ENCODE measurements around the gene C3orf20. TPM values are rescaled to one million over a fixed set of nuclear protein-coding genes. Genes with fewer than 3 reads are reported as not detected.
A peak's percentile ranks its signal among the peaks of the same experiment; 100 is the strongest.

The C3orf20 gene
- total and polyA plus RNA-seq, 2 of the 13 experiments (the other 11 are each of a cell fraction or from before 2014, with no cell fraction given), result 0.03 to 0.04 TPM

DNA sequence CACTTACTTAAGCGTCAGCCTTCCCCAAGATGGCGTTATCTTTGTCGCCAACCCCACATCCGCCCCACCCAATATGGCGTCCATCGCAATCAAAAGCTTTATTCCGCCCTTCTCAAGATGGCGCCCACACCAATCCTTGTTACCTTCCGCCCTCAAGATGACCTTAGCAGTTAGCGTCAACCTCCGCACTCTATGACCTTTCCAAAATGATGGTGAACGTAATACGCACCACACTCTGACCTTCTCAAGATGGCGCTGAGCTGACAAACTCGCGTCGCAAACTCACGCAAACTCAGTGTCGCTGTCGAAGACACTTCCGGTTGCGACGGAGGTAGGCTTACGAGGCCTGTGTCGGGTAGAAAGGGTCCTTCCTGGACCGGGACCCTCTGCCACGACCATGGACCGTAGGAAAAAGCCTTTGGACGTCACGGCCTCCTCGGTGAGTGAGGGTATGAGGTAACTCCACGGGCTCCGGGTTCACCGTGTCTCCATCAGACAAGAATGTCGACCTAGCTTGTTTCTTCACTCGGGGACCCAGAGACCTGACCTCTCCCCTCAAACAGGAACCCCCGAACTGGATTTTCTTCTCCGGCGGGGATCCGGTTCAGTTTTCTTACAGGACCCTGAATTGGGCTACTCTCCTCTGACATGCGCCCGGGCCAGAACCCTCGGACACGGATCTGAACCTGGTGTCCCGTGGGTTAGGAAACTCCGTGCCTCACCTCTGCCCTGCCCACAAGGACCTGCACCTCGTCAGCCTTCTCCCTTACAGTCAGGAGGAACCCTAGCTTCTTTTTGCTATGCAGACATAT is 23.3 kb upstream of the C3orf20 start, which contains the start of gene CCDC174 (continued):
- no peak for TF ChIP-seq EP300 (IDR thresholded peaks at IDR 0.05; ENCODE audit: low read depth in 2 of 2, low read length in 2 of 2)
- TF ChIP-seq EP300 (CRISPR knock-in tag; IDR thresholded peaks at IDR 0.05; ENCODE audit: borderline replicate concordance), result 0 out of 2 replicates have a peak, but pooled peaks have one; percentile 24
- TF ChIP-seq, protein P1, sequence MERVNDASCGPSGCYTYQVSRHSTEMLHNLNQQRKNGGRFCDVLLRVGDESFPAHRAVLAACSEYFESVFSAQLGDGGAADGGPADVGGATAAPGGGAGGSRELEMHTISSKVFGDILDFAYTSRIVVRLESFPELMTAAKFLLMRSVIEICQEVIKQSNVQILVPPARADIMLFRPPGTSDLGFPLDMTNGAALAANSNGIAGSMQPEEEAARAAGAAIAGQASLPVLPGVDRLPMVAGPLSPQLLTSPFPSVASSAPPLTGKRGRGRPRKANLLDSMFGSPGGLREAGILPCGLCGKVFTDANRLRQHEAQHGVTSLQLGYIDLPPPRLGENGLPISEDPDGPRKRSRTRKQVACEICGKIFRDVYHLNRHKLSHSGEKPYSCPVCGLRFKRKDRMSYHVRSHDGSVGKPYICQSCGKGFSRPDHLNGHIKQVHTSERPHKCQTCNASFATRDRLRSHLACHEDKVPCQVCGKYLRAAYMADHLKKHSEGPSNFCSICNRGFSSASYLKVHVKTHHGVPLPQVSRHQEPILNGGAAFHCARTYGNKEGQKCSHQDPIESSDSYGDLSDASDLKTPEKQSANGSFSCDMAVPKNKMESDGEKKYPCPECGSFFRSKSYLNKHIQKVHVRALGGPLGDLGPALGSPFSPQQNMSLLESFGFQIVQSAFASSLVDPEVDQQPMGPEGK (CRISPR knock-in tag; IDR thresholded peaks at IDR 0.05), result no peak
- peak; percentile 11; the same call in 1 of the 2 replicates for TF ChIP-seq ZNF670 (CRISPR knock-in tag; IDR thresholded peaks at IDR 0.05; ENCODE audit: borderline replicate concordance)
- TF ChIP-seq ZNF674 (CRISPR knock-in tag; IDR thresholded peaks at IDR 0.05; ENCODE audit: low read depth), result no peak
- no peak for TF ChIP-seq ZNF615 (CRISPR knock-in tag; IDR thresholded peaks at IDR 0.05; ENCODE audit: borderline replicate concordance)
- TF ChIP-seq, protein P2, sequence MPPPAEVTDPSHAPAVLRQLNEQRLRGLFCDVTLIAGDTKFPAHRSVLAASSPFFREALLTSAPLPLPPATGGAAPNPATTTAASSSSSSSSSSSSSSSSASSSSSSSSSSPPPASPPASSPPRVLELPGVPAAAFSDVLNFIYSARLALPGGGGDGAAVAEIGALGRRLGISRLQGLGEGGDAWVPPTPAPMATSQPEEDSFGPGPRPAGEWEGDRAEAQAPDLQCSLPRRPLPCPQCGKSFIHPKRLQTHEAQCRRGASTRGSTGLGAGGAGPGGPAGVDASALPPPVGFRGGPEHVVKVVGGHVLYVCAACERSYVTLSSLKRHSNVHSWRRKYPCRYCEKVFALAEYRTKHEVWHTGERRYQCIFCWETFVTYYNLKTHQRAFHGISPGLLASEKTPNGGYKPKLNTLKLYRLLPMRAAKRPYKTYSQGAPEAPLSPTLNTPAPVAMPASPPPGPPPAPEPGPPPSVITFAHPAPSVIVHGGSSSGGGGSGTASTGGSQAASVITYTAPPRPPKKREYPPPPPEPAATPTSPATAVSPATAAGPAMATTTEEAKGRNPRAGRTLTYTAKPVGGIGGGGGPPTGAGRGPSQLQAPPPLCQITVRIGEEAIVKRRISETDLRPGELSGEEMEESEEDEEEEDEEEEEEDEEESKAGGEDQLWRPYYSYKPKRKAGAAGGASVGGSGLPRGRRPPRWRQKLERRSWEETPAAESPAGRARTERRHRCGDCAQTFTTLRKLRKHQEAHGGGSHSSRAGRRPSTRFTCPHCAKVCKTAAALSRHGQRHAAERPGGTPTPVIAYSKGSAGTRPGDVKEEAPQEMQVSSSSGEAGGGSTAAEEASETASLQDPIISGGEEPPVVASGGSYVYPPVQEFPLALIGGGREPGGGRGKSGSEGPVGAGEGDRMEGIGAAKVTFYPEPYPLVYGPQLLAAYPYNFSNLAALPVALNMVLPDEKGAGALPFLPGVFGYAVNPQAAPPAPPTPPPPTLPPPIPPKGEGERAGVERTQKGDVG (CRISPR knock-in tag; IDR thresholded peaks at IDR 0.05; ENCODE audit: borderline replicate concordance), result no peak
- TF ChIP-seq, protein P3, sequence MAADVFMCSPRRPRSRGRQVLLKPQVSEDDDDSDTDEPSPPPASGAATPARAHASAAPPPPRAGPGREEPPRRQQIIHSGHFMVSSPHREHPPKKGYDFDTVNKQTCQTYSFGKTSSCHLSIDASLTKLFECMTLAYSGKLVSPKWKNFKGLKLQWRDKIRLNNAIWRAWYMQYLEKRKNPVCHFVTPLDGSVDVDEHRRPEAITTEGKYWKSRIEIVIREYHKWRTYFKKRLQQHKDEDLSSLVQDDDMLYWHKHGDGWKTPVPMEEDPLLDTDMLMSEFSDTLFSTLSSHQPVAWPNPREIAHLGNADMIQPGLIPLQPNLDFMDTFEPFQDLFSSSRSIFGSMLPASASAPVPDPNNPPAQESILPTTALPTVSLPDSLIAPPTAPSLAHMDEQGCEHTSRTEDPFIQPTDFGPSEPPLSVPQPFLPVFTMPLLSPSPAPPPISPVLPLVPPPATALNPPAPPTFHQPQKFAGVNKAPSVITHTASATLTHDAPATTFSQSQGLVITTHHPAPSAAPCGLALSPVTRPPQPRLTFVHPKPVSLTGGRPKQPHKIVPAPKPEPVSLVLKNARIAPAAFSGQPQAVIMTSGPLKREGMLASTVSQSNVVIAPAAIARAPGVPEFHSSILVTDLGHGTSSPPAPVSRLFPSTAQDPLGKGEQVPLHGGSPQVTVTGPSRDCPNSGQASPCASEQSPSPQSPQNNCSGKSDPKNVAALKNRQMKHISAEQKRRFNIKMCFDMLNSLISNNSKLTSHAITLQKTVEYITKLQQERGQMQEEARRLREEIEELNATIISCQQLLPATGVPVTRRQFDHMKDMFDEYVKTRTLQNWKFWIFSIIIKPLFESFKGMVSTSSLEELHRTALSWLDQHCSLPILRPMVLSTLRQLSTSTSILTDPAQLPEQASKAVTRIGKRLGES (CRISPR knock-in tag; IDR thresholded peaks at IDR 0.05; ENCODE audit: borderline replicate concordance), result no peak
- TF ChIP-seq NAIF1 (CRISPR knock-in tag; IDR thresholded peaks at IDR 0.05; ENCODE audit: borderline replicate concordance), result no peak
- TF ChIP-seq, protein P4, sequence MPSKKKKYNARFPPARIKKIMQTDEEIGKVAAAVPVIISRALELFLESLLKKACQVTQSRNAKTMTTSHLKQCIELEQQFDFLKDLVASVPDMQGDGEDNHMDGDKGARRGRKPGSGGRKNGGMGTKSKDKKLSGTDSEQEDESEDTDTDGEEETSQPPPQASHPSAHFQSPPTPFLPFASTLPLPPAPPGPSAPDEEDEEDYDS (CRISPR knock-in tag; IDR thresholded peaks at IDR 0.05), result peak; percentile 82
- no peak for TF ChIP-seq PPARG (CRISPR knock-in tag; conservative IDR thresholded peaks at IDR 0.05)
- TF ChIP-seq ZNF75D (CRISPR knock-in tag; IDR thresholded peaks at IDR 0.05; ENCODE audit: borderline replicate concordance), result no peak
- no peak for TF ChIP-seq ZNF572 (CRISPR knock-in tag; IDR thresholded peaks at IDR 0.05)
- TF ChIP-seq ZKSCAN5 (CRISPR knock-in tag; IDR thresholded peaks at IDR 0.05), result no peak
- TF ChIP-seq HNRNPL (IDR thresholded peaks at IDR 0.05; ENCODE audit: low read depth, low read length), result no peak
- peak; percentile 94 for TF ChIP-seq ELF3 (CRISPR knock-in tag; IDR thresholded peaks at IDR 0.05)
- no peak for TF ChIP-seq HNRNPLL (IDR thresholded peaks at IDR 0.05; ENCODE audit: low read depth, low read length, poor library complexity, severe bottlenecking)
- 0 out of 2 replicates have a peak, but pooled peaks have one; percentile 64 for TF ChIP-seq NFKBIZ (CRISPR knock-in tag; IDR thresholded peaks at IDR 0.05)
- TF ChIP-seq ZNF496 (CRISPR knock-in tag; IDR thresholded peaks at IDR 0.05; ENCODE audit: insufficient replicate concordance), result no peak

Data from HepG2 (cell line).